Cardiac muscle cell (in vitro differentiated cells and primary cell): ENCODE measurements around the gene PPP1CC. TPM values are rescaled to one million over a fixed set of nuclear protein-coding genes. Genes with fewer than 3 reads are reported as not detected.

Experiments
- DNase-seq, 2 donors: peaks; one replicate each; pipeline versions ENCODE4 v3.0.0 to v3.0.0-alpha.2; 2010 to 2017; ENCODE audit warnings: low read depth in 1 of 2, low spot score in 1 of 2
- H3K27ac ChIP-seq: fragments of 200-600 bp; sonication (generic); 2 replicates; pipeline ENCODE4 v1.5.1; 2016
- H3K27me3 ChIP-seq: fragments of 200-600 bp; sonication (generic); 2 replicates; pipeline ENCODE4 v1.6.0; 2016; ENCODE audit warnings: control low read depth
- H3K36me3 ChIP-seq: fragments of 200-600 bp; sonication (generic); 2 replicates; pipeline ENCODE4 v1.5.1; 2016; ENCODE audit warnings: control low read depth
- H3K4me1 ChIP-seq: fragments of 200-600 bp; sonication (generic); 2 replicates; pipeline ENCODE4 v1.8.1; 2017; ENCODE audit warnings: low read depth, mild to moderate bottlenecking, mixed run types
- H3K4me3 ChIP-seq: fragments of 200-600 bp; sonication (generic); 2 replicates; pipeline ENCODE4 v1.5.1; 2016; ENCODE audit warnings: mild to moderate bottlenecking
- H3K9me3 ChIP-seq: fragments of 200-600 bp; sonication (generic); 2 replicates; pipeline ENCODE4 v1.5.1; 2017; ENCODE audit warnings: low read depth, mild to moderate bottlenecking, control low read depth
- CTCF ChIP-seq: IDR thresholded peaks from 2 replicates; pipeline ENCODE4 v1.5.1; 2012; ENCODE audit warnings: low read depth, mild to moderate bottlenecking, low read length
- polyA plus RNA-seq: library from polyadenylated mRNA; unstranded; fragments of >200 nt; fragmentation: Nextera tagmentation; extraction: Ambion mirVana; gene quantifications from 2 replicates; pipeline ENCODE4 v1.2.1, GENCODE V29; 2016
- total RNA-seq: library from RNA; depleted of rRNA; stranded (reverse); fragments of >200 nt; gene quantifications from 2 replicates; pipeline ENCODE4 v1.2.3, GENCODE V29; 2016

Gene PPP1CC
- total and polyA plus RNA-seq, 2 experiments from 2014 or later = 85.2 to 150 TPM

- no peaks in the 10 kb centered on the region for H3K36me3 ChIP-seq
- H3K27me3 ChIP-seq = peaks cover 10% of the 10 kb centered on the region
- no peaks in the 10 kb centered on the region for H3K9me3 ChIP-seq
- no peak for DNase-seq
- H3K27ac ChIP-seq = no peak overlapping the region
- no peak for TF ChIP-seq CTCF
- H3K4me1 ChIP-seq = peaks cover 10% of the 10 kb centered on the region
- no peak overlapping the region for H3K4me3 ChIP-seq
Measured at GRCh38 chr12:110690127-110690430, 52.6 kb downstream of the PPP1CC start.

- Histone ChIP-seq H3K36me3 (no peaks in the 10 kb centered on the region), H3K4me3 (peak overlapping the region; percentile 46), H3K27me3 (peaks cover 10% of the 10 kb centered on the region), H3K4me1 (peaks cover 9% of the 10 kb centered on the region), H3K9me3 (no peaks in the 10 kb centered on the region), H3K27ac (no peak overlapping the region)
- no peak for TF ChIP-seq CTCF
- DNase-seq = peak in 1 of 2 donors; percentile 56
Measured at GRCh38 chr12:110689281-110690126, 53.2 kb downstream of the PPP1CC start.

GRCh38 chr12:110688446-110689280, 54.0 kb downstream of the PPP1CC start, which contains the start of gene HVCN1:
HVCN1 (minus strand) TSS chr12:110689115; CDS start chr12:110683245, 5,870 bp downstream.
- peaks cover 10% of the 10 kb centered on the region for H3K27me3 ChIP-seq
- DNase-seq = peak; percentile 21 to 54
- no peak within 1 kb of the TSS for H3K27ac ChIP-seq
- peak within 1 kb of the TSS; percentile 46 for H3K4me3 ChIP-seq
- TF ChIP-seq CTCF = no peak
- H3K9me3 ChIP-seq = no peaks in the 10 kb centered on the region
- peaks cover 5% of the 10 kb centered on the region for H3K4me1 ChIP-seq
- H3K36me3 ChIP-seq = no peaks in the 10 kb centered on the region

- H3K4me1 ChIP-seq = peaks cover 5% of the 10 kb centered on the region
- H3K27ac ChIP-seq = no peak overlapping the region
- peaks cover 10% of the 10 kb centered on the region for H3K27me3 ChIP-seq
- no peak overlapping the region for H3K4me3 ChIP-seq
- no peaks in the 10 kb centered on the region for H3K36me3 ChIP-seq
- peak in 1 of 2 donors; percentile 32 for DNase-seq
- no peak for TF ChIP-seq CTCF
- no peaks in the 10 kb centered on the region for H3K9me3 ChIP-seq
Measured at GRCh38 chr12:110687396-110688169, 55.1 kb downstream of the PPP1CC start.

- H3K4me3 ChIP-seq = no peak overlapping the region
- TF ChIP-seq CTCF = no peak
- no peak for DNase-seq
- H3K9me3 ChIP-seq = no peaks in the 10 kb centered on the region
- H3K36me3 ChIP-seq = no peaks in the 10 kb centered on the region
- H3K27me3 ChIP-seq = peaks cover 10% of the 10 kb centered on the region
- no peak overlapping the region for H3K27ac ChIP-seq
- peaks cover 5% of the 10 kb centered on the region for H3K4me1 ChIP-seq
Measured at GRCh38 chr12:110686294-110686903, 56.3 kb downstream of the PPP1CC start.
